WTC11 (cell line): ENCODE results near the gene IL36B. TPM values are rescaled to one million over a fixed set of nuclear protein-coding genes. Genes with fewer than 3 reads are reported as not detected.

ENCODE experiments used
- ATAC-seq: fragments of 200-7000 bp; cut with Tn5 transposase; 2 replicates; pipeline ENCODE4 v1.10.0; 2021; ENCODE audit warnings: mild to moderate bottlenecking, moderate library complexity
- CTCF ChIA-PET: fragments of 300-600 bp; sonication (Branson Sonifier 250); formaldehyde crosslinking; loops from one replicate; lab custom pipeline; 2021; ENCODE audit warnings: antibody characterized with exemption; lab: Charles Lee
- POLR2A ChIA-PET: fragments of 350-600 bp; sonication (Branson Sonifier 250); formaldehyde crosslinking; loops from one replicate; lab custom pipeline; 2021; ENCODE audit warnings: antibody characterized with exemption; lab: Charles Lee
- DNase-seq: peaks from one replicate; pipeline ENCODE4 v3.0.0; 2021; ENCODE audit warnings: low spot score
- H3K27ac Mint-ChIP-seq: 2 replicates; pipeline ENCODE4 v1.8.0; 2021; ENCODE audit warnings: mixed read lengths
- H3K27me3 Mint-ChIP-seq: 2 replicates; pipeline ENCODE4 v1.8.0; 2021; ENCODE audit warnings: low read depth, mild to moderate bottlenecking, moderate library complexity, mixed read lengths
- H3K36me3 Mint-ChIP-seq: 2 replicates; pipeline ENCODE4 v1.8.0; 2021; ENCODE audit warnings: mixed read lengths
- H3K4me1 Mint-ChIP-seq: 2 replicates; pipeline ENCODE4 v1.8.0; 2022; ENCODE audit warnings: mixed read lengths
- H3K4me3 Mint-ChIP-seq: 2 replicates; pipeline ENCODE4 v1.8.0; 2021; ENCODE audit warnings: mild to moderate bottlenecking, moderate library complexity, mixed read lengths
- H3K9me3 Mint-ChIP-seq: 2 replicates; pipeline ENCODE4 v1.8.0; 2021; ENCODE audit warnings: mixed read lengths
- ATF3 ChIP-seq: sonication (generic); formaldehyde crosslinking; conservative IDR thresholded peaks from 2 replicates; pipeline ENCODE4 v1.8.1; 2022; ENCODE audit warnings: mild to moderate bottlenecking, missing genetic modification reagents
- CREM ChIP-seq: sonication (generic); formaldehyde crosslinking; IDR thresholded peaks from 2 replicates; pipeline ENCODE4 v1.8.1; 2022; ENCODE audit warnings: mild to moderate bottlenecking, missing genetic modification reagents, moderate library complexity
- EMX1 ChIP-seq: fragments of 250-450 bp; sonication (Bioruptor Pico); IDR thresholded peaks from 2 replicates; pipeline ENCODE4 v1.8.0; 2021; ENCODE audit warnings: mild to moderate bottlenecking
- ERG ChIP-seq: fragments of 250-450 bp; sonication (Bioruptor Pico); IDR thresholded peaks from 2 replicates; pipeline ENCODE4 v1.8.0; 2021; ENCODE audit warnings: mild to moderate bottlenecking
- FOXK1 ChIP-seq: sonication (generic); formaldehyde crosslinking; IDR thresholded peaks from 2 replicates; pipeline ENCODE4 v1.8.0; 2022; ENCODE audit warnings: mild to moderate bottlenecking, moderate library complexity, missing genetic modification reagents
- MLX ChIP-seq: sonication (generic); formaldehyde crosslinking; IDR thresholded peaks from 2 replicates; pipeline ENCODE4 v1.8.1; 2023; ENCODE audit warnings: mild to moderate bottlenecking, missing genetic modification reagents, moderate library complexity
- NR1H2 ChIP-seq: sonication (generic); formaldehyde crosslinking; IDR thresholded peaks from 2 replicates; pipeline ENCODE4 v1.9.0; 2021; ENCODE audit warnings: mild to moderate bottlenecking, moderate library complexity, missing genetic modification reagents
- PRRX2 ChIP-seq: fragments of 250-450 bp; sonication (Bioruptor Pico); IDR thresholded peaks from 2 replicates; pipeline ENCODE4 v1.8.0; 2021; ENCODE audit warnings: mild to moderate bottlenecking
- SMAD3 ChIP-seq: sonication (generic); formaldehyde crosslinking; IDR thresholded peaks from 2 replicates; pipeline ENCODE4 v1.8.0; 2022; ENCODE audit warnings: missing genetic modification reagents, mild to moderate bottlenecking, borderline replicate concordance
- SMAD4 ChIP-seq: sonication (generic); formaldehyde crosslinking; IDR thresholded peaks from 2 replicates; pipeline ENCODE4 v1.8.0; 2022; ENCODE audit warnings: mild to moderate bottlenecking, missing genetic modification reagents
- TEAD1 ChIP-seq: sonication (generic); formaldehyde crosslinking; IDR thresholded peaks from 2 replicates; pipeline ENCODE4 v1.8.0; 2022; ENCODE audit warnings: mild to moderate bottlenecking, missing genetic modification reagents
- TEAD4 ChIP-seq: sonication (generic); formaldehyde crosslinking; IDR thresholded peaks from 2 replicates; pipeline ENCODE4 v1.8.0; 2022; ENCODE audit warnings: mild to moderate bottlenecking, missing genetic modification reagents
- TP53 ChIP-seq: sonication (generic); formaldehyde crosslinking; IDR thresholded peaks from 2 replicates; pipeline ENCODE4 v1.8.1; 2023; ENCODE audit warnings: mild to moderate bottlenecking, missing genetic modification reagents
- ZNF219 ChIP-seq: sonication (generic); formaldehyde crosslinking; IDR thresholded peaks from 2 replicates; pipeline ENCODE4 v1.8.0; 2023; ENCODE audit warnings: missing genetic modification reagents, mild to moderate bottlenecking, borderline replicate concordance
- ZNF232 ChIP-seq: sonication (generic); formaldehyde crosslinking; IDR thresholded peaks from 2 replicates; pipeline ENCODE4 v1.8.0; 2022; ENCODE audit warnings: mild to moderate bottlenecking, missing genetic modification reagents
- ZNF263 ChIP-seq: sonication (generic); formaldehyde crosslinking; IDR thresholded peaks from 2 replicates; pipeline ENCODE4 v1.8.1; 2022; ENCODE audit warnings: low read depth, mild to moderate bottlenecking, moderate library complexity, missing genetic modification reagents
- total RNA-seq: library from RNA; stranded (reverse); gene quantifications from 3 replicates; pipeline ENCODE4 v1.2.3, GENCODE V29; 2021
- TF ChIP-seq, protein P1 (sequence below): sonication (generic); formaldehyde crosslinking; IDR thresholded peaks from 2 replicates; pipeline ENCODE4 v1.8.0; 2022; ENCODE audit warnings: mild to moderate bottlenecking, missing genetic modification reagents
- TF ChIP-seq, protein P2 (sequence below): sonication (generic); formaldehyde crosslinking; IDR thresholded peaks from 2 replicates; pipeline ENCODE4 v1.8.1; 2023; ENCODE audit warnings: mild to moderate bottlenecking, moderate library complexity, missing genetic modification reagents
- TF ChIP-seq, protein P3 (sequence below): sonication (generic); formaldehyde crosslinking; IDR thresholded peaks from 2 replicates; pipeline ENCODE4 v1.8.0; 2022; ENCODE audit warnings: mild to moderate bottlenecking, missing genetic modification reagents
- TF ChIP-seq, protein P4 (sequence below): sonication (generic); formaldehyde crosslinking; IDR thresholded peaks from 2 replicates; pipeline ENCODE4 v1.8.0; 2022; ENCODE audit warnings: mild to moderate bottlenecking, missing genetic modification reagents

Gene IL36B
- total RNA-seq, 1 experiment from 2014 or later = not detected

GRCh38 chr2:113024764-113025163, 27.9 kb downstream of the IL36B start (continued):
- TF ChIP-seq, protein P1, sequence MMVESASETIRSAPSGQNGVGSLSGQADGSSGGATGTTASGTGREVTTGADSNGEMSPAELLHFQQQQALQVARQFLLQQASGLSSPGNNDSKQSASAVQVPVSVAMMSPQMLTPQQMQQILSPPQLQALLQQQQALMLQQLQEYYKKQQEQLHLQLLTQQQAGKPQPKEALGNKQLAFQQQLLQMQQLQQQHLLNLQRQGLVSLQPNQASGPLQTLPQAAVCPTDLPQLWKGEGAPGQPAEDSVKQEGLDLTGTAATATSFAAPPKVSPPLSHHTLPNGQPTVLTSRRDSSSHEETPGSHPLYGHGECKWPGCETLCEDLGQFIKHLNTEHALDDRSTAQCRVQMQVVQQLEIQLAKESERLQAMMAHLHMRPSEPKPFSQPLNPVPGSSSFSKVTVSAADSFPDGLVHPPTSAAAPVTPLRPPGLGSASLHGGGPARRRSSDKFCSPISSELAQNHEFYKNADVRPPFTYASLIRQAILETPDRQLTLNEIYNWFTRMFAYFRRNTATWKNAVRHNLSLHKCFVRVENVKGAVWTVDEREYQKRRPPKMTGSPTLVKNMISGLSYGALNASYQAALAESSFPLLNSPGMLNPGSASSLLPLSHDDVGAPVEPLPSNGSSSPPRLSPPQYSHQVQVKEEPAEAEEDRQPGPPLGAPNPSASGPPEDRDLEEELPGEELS (CRISPR knock-in tag) = no peak
- TF ChIP-seq SMAD4 (no peak), CREM (CRISPR knock-in tag) (no peak)
- TF ChIP-seq, protein P2, sequence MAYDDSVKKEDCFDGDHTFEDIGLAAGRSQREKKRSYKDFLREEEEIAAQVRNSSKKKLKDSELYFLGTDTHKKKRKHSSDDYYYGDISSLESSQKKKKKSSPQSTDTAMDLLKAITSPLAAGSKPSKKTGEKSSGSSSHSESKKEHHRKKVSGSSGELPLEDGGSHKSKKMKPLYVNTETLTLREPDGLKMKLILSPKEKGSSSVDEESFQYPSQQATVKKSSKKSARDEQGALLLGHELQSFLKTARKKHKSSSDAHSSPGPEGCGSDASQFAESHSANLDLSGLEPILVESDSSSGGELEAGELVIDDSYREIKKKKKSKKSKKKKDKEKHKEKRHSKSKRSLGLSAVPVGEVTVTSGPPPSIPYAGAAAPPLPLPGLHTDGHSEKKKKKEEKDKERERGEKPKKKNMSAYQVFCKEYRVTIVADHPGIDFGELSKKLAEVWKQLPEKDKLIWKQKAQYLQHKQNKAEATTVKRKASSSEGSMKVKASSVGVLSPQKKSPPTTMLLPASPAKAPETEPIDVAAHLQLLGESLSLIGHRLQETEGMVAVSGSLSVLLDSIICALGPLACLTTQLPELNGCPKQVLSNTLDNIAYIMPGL (CRISPR knock-in tag) = no peak

DNA sequence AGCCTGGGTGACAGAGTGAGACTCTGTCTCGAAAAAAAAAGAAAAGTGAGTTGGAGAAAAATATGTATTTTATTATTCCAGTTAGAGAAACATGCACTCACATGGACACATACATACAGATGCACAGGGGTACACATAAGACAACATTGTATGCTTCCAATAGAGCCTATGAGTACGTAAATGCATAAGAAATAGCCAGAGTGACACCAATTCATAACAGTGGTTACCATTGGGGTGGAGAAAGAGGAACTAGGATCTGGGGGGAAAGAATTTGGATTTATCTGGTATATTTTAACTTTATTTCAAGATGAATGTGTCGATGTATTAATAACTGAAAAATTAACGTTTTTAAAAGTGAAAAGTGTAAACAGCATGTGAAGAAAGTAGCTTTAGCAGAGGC, 31.4 kb downstream of the IL36B start:
- DNase-seq = no peak
- H3K9me3 Mint-ChIP-seq = peaks cover 40% of the 10 kb centered on the region
- ChIA-PET POLR2A (no interaction called here), CTCF (no interaction called here)
- peaks cover 63% of the 10 kb centered on the region for H3K27me3 Mint-ChIP-seq
- no peak overlapping the region for H3K27ac Mint-ChIP-seq
- H3K4me1 Mint-ChIP-seq = no peaks in the 10 kb centered on the region
- TF ChIP-seq NR1H2 = no peak
- no peak for TF ChIP-seq FOXK1 (CRISPR knock-in tag)
- no peak for TF ChIP-seq TP53 (CRISPR knock-in tag)
- TF ChIP-seq ZNF263 (CRISPR knock-in tag) = no peak
- no peak for TF ChIP-seq ERG (CRISPR knock-in tag)
- TF ChIP-seq ZNF219 (CRISPR knock-in tag) = no peak
- TF ChIP-seq TEAD4 (CRISPR knock-in tag) = no peak
- no peak for TF ChIP-seq EMX1 (CRISPR knock-in tag)
- no peaks in the 10 kb centered on the region; the same call in 1 of the 2 replicates for H3K36me3 Mint-ChIP-seq
- no peak overlapping the region for H3K4me3 Mint-ChIP-seq
- no peak for ATAC-seq

DNA sequence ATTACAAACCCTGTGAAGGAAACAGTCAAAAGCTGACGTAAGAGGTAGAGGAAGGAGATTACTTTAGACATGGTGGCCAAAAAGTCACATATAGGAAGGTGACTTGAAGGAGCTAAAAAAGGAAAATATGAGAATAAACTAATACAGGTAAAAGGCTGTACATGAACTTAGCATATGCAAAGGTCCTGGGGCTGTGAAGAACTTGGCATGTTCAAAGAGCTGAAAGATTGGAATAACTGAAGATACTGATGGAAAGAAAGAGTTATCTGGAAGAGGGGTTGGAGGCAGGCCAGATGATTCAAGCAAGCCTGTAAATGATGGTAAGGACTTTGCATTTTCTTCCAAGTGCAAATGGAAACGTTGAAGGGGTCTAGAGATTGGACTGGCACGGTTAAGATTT, 34.2 kb downstream of the IL36B start:
- no peak overlapping the region for H3K4me3 Mint-ChIP-seq
- H3K9me3 Mint-ChIP-seq = peaks cover 42% of the 10 kb centered on the region
- CTCF ChIA-PET = no interaction called here
- no peak for ATAC-seq
- DNase-seq = no peak
- no peaks in the 10 kb centered on the region for H3K4me1 Mint-ChIP-seq
- H3K36me3 Mint-ChIP-seq = no peaks in the 10 kb centered on the region; the same call in 1 of the 2 replicates
- POLR2A ChIA-PET = no interaction called here
- peaks cover 56% of the 10 kb centered on the region for H3K27me3 Mint-ChIP-seq
- TF ChIP-seq PRRX2 (CRISPR knock-in tag) (no peak), MLX (CRISPR knock-in tag) (no peak)
- TF ChIP-seq, all 79 proteins: peak for 0
- H3K27ac Mint-ChIP-seq = no peak overlapping the region

- H3K9me3 Mint-ChIP-seq = peaks cover 56% of the 10 kb centered on the region
- TF ChIP-seq, protein P3, sequence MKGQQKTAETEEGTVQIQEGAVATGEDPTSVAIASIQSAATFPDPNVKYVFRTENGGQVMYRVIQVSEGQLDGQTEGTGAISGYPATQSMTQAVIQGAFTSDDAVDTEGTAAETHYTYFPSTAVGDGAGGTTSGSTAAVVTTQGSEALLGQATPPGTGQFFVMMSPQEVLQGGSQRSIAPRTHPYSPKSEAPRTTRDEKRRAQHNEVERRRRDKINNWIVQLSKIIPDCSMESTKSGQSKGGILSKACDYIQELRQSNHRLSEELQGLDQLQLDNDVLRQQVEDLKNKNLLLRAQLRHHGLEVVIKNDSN (CRISPR knock-in tag) = no peak
- TF ChIP-seq ZNF232 (CRISPR knock-in tag) = no peak
- TF ChIP-seq TP53 (CRISPR knock-in tag) = no peak
- TF ChIP-seq ATF3 (CRISPR knock-in tag) = no peak
- TF ChIP-seq SMAD3 = no peak
- no peak for TF ChIP-seq ZNF219 (CRISPR knock-in tag)
- no peak for TF ChIP-seq TEAD1
- no peak for TF ChIP-seq EMX1 (CRISPR knock-in tag)
- TF ChIP-seq TEAD4 (CRISPR knock-in tag) = no peak
- TF ChIP-seq, protein P4, sequence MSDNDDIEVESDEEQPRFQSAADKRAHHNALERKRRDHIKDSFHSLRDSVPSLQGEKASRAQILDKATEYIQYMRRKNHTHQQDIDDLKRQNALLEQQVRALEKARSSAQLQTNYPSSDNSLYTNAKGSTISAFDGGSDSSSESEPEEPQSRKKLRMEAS (CRISPR knock-in tag) = no peak
Observed at GRCh38 chr2:113015655-113016054, 37.0 kb downstream of the IL36B start.

More at GRCh38 chr2:113015655-113016054, 37.0 kb downstream of the IL36B start:
- no peak overlapping the region for H3K4me3 Mint-ChIP-seq
- CTCF ChIA-PET = interaction anchor here (1.7 kb wide), 1 partner anchor 65 kb away, joined by 3 read pairs; no protein-coding TSS in a partner anchor
- no peaks in the 10 kb centered on the region; the same call in 1 of the 2 replicates for H3K36me3 Mint-ChIP-seq
- POLR2A ChIA-PET = interaction anchor here (0.7 kb wide), 1 partner anchor 12 kb away, joined by 3 read pairs; no protein-coding TSS in a partner anchor
- no peak overlapping the region for H3K27ac Mint-ChIP-seq
- H3K4me1 Mint-ChIP-seq = no peaks in the 10 kb centered on the region
- no peak for ATAC-seq
- peaks cover 55% of the 10 kb centered on the region for H3K27me3 Mint-ChIP-seq
- no peak for DNase-seq
